Parathyroid adenoma (tissue), 2 donors: Measurements from ENCODE around the gene NPR2.

Experiments used
- H2AFZ ChIP-seq: fragments of 300-600 bp; sonication (generic); one replicate; pipeline ENCODE4 v1.7.0; 2017; ENCODE audit warnings: antibody characterized with exemption, mild to moderate bottlenecking
- H3K27ac ChIP-seq: fragments of 300-600 bp; sonication (generic); one replicate; pipeline ENCODE4 v1.7.0; 2017
- H3K27me3 ChIP-seq: fragments of 300-600 bp; sonication (generic); one replicate; pipeline ENCODE4 v1.7.0; 2017; ENCODE audit warnings: low read length; ENCODE audit not compliant: control insufficient read depth, insufficient read depth
- H3K36me3 ChIP-seq: fragments of 300-600 bp; sonication (generic); one replicate; pipeline ENCODE4 v1.7.0; 2017; ENCODE audit warnings: low read length; ENCODE audit not compliant: control insufficient read depth, insufficient read depth
- H3K4me1 ChIP-seq: fragments of 300-600 bp; sonication (generic); one replicate; pipeline ENCODE4 v1.7.0; 2017; ENCODE audit warnings: control low read depth
- H3K4me2 ChIP-seq: fragments of 300-600 bp; sonication (generic); one replicate; pipeline ENCODE4 v1.7.0; 2017; ENCODE audit warnings: low read length
- H3K4me3 ChIP-seq: fragments of 300-600 bp; sonication (generic); one replicate; pipeline ENCODE4 v1.7.0; 2017; ENCODE audit warnings: low read depth, low read length
- H3K79me2 ChIP-seq: fragments of 300-600 bp; sonication (generic); one replicate; pipeline ENCODE4 v1.7.0; 2017; ENCODE audit warnings: control low read depth
- H3K9ac ChIP-seq: fragments of 300-600 bp; sonication (generic); one replicate; pipeline ENCODE4 v1.7.0; 2017; ENCODE audit warnings: mild to moderate bottlenecking
- H3K9me3 ChIP-seq: fragments of 300-600 bp; sonication (generic); one replicate; pipeline ENCODE4 v1.7.0; 2017; ENCODE audit warnings: low read length; ENCODE audit not compliant: control insufficient read depth
- TF ChIP-seq, protein P1 (sequence below): fragments of 300-600 bp; sonication (generic); IDR thresholded peaks from one replicate; pipeline ENCODE4 v1.7.0; 2017; ENCODE audit warnings: antibody characterized with exemption, mild to moderate bottlenecking
- donor health status: primary hyperparathyroidism.

NPR2 gene

GRCh38 chr9:35842020-35842745, 50.8 kb downstream of the NPR2 start:
- H3K9me3 ChIP-seq: no peaks in the 10 kb centered on the region
- H3K27me3 ChIP-seq: no peaks in the 10 kb centered on the region
- H3K4me2 ChIP-seq: no peak overlapping the region
- H3K4me3 ChIP-seq: no peak overlapping the region
- no peak overlapping the region for H3K27ac ChIP-seq
- H3K4me1 ChIP-seq: no peaks in the 10 kb centered on the region
- H3K79me2 ChIP-seq: no peaks in the 10 kb centered on the region
- TF ChIP-seq, protein P1, sequence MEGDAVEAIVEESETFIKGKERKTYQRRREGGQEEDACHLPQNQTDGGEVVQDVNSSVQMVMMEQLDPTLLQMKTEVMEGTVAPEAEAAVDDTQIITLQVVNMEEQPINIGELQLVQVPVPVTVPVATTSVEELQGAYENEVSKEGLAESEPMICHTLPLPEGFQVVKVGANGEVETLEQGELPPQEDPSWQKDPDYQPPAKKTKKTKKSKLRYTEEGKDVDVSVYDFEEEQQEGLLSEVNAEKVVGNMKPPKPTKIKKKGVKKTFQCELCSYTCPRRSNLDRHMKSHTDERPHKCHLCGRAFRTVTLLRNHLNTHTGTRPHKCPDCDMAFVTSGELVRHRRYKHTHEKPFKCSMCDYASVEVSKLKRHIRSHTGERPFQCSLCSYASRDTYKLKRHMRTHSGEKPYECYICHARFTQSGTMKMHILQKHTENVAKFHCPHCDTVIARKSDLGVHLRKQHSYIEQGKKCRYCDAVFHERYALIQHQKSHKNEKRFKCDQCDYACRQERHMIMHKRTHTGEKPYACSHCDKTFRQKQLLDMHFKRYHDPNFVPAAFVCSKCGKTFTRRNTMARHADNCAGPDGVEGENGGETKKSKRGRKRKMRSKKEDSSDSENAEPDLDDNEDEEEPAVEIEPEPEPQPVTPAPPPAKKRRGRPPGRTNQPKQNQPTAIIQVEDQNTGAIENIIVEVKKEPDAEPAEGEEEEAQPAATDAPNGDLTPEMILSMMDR: no peak
- no peak overlapping the region for H3K9ac ChIP-seq
- H2AFZ ChIP-seq: no peak overlapping the region
- no peaks in the 10 kb centered on the region for H3K36me3 ChIP-seq

DNA sequence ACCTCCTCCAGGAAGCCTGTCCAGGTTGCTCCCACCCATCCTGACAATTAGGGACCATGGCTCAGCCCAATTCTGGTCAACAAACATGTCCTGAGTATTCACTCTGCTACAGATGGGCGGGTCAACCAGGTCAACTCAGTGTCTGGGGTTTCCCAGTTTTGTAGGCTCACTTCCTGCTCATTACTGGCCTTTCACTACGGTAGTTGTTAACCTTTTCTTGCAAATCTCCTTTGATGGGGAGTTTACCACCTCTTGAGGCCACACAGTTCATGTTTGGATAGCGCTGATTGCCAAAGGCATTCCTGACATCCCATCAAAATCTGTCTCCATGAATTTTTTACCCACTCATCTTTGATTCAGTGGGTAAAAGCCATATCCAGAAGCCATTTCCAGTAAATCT, 51.4 kb downstream of the NPR2 start:
- no peaks in the 10 kb centered on the region for H3K27me3 ChIP-seq
- H3K27ac ChIP-seq: no peak overlapping the region
- H3K4me2 ChIP-seq: no peak overlapping the region
- no peak overlapping the region for H2AFZ ChIP-seq
- no peaks in the 10 kb centered on the region for H3K4me1 ChIP-seq
- no peaks in the 10 kb centered on the region for H3K9me3 ChIP-seq
- TF ChIP-seq, protein P1: no peak
- no peak overlapping the region for H3K4me3 ChIP-seq
- H3K79me2 ChIP-seq: no peaks in the 10 kb centered on the region
- no peaks in the 10 kb centered on the region for H3K36me3 ChIP-seq
- H3K9ac ChIP-seq: no peak overlapping the region

DNA sequence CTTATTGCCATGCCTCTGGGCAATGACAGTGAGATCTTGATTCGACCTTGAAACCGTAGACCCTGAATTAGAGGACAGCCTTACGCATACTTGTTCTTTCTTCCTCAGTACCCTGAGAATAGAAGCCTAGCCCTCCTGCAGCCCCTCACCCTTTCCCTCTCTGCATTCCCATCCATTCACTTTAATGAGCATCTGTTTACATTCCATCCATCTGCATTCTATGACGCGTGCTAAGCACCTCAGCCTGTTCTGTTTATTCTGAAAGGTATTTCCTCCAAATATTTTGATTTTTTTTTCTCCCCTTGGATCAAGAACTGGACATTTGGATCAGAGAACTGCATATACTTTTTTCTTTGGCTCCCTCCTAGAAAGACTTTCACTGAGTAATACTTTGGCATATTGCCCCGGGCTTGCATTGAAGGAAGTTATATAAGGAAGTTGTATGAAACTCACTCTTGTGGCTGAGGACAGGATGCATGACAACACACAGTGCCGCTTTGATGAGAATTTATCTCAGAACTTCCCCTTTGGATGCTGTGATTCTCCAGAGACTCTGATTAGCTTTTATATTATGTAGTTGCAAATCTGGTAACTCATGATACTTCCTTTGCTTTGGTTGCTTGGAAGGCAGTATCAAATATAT, 53.4 kb downstream of the NPR2 start:
- no peak overlapping the region for H2AFZ ChIP-seq
- no peak overlapping the region for H3K9ac ChIP-seq
- no peaks in the 10 kb centered on the region for H3K4me1 ChIP-seq
- H3K27me3 ChIP-seq: no peaks in the 10 kb centered on the region
- no peaks in the 10 kb centered on the region for H3K79me2 ChIP-seq
- H3K36me3 ChIP-seq: no peaks in the 10 kb centered on the region
- TF ChIP-seq, protein P1: no peak
- no peak overlapping the region for H3K4me2 ChIP-seq
- no peaks in the 10 kb centered on the region for H3K9me3 ChIP-seq
- H3K4me3 ChIP-seq: no peak overlapping the region
- no peak overlapping the region for H3K27ac ChIP-seq

- no peaks in the 10 kb centered on the region for H3K4me1 ChIP-seq
- H3K9me3 ChIP-seq: no peaks in the 10 kb centered on the region
- H3K27me3 ChIP-seq: no peaks in the 10 kb centered on the region
- no peak overlapping the region for H2AFZ ChIP-seq
- H3K4me3 ChIP-seq: no peak overlapping the region
- no peak overlapping the region for H3K4me2 ChIP-seq
- no peaks in the 10 kb centered on the region for H3K79me2 ChIP-seq
- no peak overlapping the region for H3K27ac ChIP-seq
- no peaks in the 10 kb centered on the region for H3K36me3 ChIP-seq
- H3K9ac ChIP-seq: no peak overlapping the region
- TF ChIP-seq, protein P1: no peak
Measured at GRCh38 chr9:35845824-35846771, 54.7 kb downstream of the NPR2 start.
